GM19238 (cell line): ENCODE measurements around the gene ENTPD8.
"Not testable (repeated sequence)": the region's sequence is repeated elsewhere in the genome, so short reads cannot be mapped to it uniquely, and the experiment has no call there.

ENCODE experiments used
- DNase-seq: peaks from one replicate; pipeline ENCODE4 v3.0.0; 2011; ENCODE audit warnings: low spot score; ENCODE audit not compliant: insufficient read length

Gene ENTPD8

DNA sequence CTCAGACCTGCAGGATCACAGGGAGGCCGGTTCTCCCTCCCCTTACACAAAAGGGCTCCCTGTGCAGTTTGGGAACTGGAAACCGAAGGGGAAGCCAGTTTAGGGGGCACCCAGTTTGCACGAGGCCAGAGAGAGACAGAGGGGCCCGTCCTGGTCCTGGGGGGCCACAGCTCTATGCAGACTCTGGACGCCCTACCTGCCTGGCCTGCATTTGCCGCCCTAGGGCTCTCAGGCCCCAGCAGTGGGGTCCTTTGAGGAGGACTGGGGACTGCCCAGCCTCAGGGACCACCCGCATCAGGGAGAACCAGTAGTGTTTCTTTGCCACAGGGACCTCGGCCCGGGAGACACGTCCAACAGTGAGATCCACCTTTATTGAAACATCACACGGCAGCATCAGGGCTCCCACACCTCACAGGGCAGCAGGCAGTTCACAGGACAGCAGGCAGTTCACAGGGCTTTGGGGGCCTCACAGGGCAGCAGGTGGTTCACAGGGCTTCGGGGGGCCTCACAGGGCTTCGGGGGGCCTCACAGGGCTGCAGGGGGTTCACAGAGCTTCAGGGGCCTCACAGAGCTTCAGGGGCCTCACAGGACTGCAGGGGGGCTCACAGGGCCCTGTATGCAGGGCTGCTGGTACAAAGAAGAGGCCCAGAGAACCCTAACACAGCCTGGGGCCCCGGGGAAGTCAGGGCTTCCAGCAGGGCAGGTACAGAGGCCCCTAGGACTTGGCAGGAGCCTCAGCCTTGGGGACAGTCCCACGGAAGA, 18.6 kb upstream of the ENTPD8 start:
- no peak for DNase-seq

DNA sequence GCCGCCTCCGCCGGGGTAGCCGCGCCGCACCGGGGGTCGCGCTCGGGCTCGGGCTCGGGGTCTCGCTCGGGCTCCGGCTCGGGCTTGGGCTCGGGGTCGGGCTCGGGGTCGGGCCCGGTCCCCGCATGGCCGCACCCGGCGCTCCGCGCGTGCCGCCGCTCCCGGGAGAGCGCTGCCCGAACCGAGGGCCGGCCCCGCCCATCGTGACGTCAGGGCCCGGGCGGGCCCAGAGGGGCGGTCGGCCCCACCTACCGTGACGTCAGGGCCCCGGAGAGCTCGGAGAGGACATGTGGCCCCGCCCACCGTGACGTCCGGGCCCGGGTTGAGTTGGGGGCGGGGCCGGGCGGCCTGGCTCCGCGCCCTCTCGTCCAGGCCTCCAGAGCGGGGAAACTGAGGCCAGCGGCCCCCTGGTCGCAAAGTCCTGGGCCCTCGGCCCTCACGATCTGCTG, 18.0 kb upstream of the ENTPD8 start, which contains the start of gene NSMF:
NSMF (minus strand) TSS at position 183 of the 449 bp plus-strand sequence. CDS start 232 bp downstream, outside the sequence.
- peak; percentile 100 for DNase-seq

DNA sequence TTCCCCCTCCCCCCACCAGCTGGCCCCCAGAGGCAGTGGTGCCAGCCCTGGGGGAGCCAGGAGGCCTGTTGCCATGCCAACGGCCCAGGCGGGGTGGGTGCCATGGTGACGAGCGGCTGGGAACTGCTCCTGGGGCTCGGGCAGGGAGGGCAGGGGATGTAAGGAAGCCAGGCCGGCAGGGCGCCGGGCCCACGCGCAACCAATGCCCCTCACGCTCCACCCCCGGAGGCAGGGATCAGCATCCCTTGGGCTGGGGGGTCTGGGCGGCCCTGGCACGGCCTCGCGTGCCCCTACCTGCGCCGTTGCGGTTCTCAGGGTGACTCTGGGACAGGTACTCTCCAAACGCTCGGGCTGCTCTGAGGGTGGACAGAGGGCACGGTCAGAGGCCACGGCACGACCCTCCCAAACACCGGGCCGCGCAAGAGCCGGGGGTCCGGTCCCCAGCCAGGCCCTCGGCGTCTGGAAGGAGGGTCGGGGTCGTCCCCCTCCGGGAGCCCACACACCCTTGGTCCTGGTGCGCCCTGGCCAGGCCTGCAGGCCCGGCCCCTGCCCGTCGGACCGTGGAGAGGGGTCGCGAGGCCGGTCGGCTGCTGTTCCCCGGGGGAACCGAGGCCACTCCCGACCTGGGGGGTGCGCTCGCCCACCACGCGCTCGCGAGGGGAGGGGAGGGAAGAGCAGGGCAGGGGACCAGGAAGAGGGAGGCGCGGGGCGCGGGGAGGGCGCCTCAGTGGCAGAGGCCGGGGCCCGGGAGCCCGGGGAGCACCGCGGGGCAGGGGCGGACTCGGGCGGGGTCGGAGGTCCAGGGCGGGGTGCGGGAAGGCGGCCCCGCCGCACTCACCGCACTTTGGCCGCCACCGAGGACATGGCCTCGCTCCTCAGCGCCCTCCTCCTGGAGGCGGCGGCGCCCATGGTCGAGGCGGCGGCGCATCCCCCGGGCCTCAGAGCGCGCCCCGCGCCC, 17.3 kb upstream of the ENTPD8 start:
- DNase-seq = no peak

DNA sequence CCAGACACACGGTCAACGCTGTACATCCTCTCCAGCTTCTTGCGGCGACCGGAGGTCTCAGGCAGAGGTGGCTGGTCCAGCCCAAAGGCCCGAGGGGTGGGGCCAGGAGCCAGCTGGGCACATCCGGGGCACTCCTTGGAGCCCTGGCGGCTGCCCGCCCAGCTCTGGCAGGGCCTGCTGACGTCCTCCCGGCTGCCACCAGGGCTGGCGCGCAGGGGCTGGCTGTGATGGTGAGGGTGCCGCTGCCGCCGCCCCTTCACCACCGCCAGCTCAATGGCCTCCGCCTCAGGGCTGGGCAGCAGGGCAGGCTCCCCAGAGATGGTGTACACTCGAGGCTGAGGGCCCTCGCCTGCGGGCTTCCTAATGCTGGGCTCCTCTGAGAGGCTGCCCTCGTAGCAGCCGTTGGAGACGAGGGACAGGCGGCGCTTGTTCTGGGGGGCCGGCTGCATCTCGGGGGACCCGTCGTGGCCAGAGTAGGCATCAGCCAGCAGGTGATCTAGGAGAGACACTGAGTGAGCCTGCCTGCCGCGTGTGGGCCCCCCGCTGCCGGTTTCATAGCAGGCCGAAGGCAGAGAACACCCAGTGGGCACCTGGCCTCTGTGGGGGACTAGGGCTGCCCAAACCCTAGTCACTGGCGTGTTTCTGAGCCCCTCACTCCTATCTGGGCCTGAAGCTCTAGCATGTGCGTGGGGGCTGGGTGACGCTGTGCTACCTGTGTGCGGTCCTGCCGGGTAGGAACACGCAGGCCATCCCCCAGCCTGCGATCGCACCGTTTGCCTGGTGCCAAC, 16.4 kb upstream of the ENTPD8 start:
- no peak for DNase-seq

- no peak for DNase-seq
Observed at GRCh38 chr9:137456864-137457405, 15.8 kb upstream of the ENTPD8 start.

- DNase-seq = no peak
Observed at GRCh38 chr9:137456061-137456863, 15.1 kb upstream of the ENTPD8 start.

GRCh38 chr9:137455359-137455991, 14.3 kb upstream of the ENTPD8 start:
- DNase-seq = no peak

DNA sequence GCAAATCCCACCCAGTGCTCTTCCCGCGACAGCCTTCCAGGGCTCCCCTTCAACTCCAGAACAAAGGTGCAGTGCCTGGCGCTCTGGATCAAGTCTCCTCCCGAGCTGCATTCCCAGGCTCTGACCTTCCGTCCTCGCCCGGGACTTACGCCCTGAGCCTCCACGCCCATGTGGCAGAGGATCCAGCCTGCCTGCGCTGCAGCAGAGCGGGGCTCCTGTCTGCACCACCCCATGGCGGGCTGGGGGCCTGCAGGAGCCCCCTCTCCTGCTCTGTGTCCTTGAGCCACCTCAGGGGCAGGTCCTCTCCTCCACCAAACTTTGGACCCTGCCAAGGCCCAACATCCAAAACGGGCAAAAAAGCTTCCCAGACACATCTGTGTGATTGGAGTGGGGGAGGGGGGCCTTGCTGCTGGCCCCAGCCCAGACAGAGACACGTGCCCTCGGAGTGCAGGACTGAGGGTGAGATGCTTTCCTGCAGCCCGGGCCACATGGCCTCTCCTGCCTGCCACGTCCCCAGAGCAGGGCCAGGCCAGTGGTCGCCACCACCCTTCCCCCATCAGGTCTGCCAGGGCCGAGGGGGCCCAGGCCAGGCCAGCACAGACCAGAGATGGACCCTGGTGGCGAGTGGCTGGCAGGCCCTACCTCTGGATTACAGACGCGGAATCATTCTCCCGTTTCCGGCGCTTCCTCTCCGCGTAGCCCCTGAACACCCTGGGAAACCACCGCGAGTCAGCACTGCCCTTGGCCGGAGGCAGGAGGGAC, 13.6 kb upstream of the ENTPD8 start:
- DNase-seq = no peak

GRCh38 chr9:137454145-137454596, 13.0 kb upstream of the ENTPD8 start:
- DNase-seq = peak; percentile 52

DNA sequence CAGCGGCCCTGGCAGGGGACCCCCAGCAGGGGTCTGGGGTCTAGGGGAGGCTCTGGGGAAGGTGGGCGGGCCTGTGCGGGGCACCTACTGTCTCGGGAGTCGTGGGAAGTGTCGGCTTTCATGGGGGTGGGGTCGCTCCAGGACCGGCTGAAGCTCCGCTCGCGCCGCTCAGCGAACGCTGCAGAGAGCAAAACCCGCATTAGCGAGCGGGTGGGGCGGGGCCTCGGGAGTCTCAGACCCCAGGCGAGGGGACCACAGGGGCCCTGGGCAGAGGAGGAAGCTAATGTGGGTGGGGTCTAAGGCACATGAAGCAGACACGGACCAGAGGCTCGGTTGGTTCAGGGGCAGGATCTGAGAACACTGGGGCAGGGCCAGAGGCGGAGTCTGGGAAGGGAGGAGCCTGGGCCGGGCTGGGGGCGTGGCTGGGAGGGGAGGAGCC, 12.5 kb upstream of the ENTPD8 start:
- peak; percentile 84 for DNase-seq

DNA sequence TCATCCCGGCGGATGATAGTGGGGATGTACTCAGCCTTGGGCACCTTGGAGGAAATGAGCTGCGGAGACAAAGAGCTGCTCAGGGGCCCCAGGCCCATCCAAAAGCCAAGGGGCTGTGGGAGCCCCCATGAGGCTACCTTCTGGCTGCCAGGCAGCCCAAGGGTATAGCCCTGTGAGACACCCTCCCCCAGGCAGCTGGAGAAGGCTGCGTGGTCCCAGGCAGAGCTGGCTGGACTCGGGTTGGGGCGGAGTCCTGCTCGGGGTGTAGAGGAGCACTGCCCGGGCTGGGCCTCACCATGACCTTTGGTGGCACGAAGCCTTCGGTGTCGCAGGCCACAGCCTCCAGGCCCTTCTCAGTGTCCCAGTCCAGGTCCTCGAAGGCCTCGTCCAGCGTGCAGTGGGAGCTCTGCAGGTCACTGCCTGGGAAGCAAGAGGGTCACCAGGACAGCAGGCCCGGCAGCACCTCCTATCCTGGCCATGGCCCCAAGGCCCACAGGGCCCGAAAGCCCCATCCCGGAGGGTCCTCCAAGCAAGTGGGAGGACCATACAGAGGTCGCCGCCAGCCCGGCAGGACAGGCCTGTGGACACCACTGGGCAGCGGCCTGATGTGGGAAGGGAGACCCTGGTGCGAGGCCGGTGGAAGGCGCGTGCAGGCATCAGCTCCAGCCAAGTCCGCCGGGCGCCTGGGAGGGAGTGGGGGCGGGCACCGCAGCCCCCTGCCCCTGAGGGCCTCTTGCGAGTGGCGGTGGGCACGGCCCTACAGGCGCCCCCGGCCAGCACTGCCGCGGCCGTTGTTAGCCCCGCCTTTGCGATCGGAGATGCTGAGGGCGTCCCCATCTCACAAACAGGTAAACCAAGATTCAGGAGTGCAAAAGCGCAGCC, 11.8 kb upstream of the ENTPD8 start:
- DNase-seq = no peak

DNA sequence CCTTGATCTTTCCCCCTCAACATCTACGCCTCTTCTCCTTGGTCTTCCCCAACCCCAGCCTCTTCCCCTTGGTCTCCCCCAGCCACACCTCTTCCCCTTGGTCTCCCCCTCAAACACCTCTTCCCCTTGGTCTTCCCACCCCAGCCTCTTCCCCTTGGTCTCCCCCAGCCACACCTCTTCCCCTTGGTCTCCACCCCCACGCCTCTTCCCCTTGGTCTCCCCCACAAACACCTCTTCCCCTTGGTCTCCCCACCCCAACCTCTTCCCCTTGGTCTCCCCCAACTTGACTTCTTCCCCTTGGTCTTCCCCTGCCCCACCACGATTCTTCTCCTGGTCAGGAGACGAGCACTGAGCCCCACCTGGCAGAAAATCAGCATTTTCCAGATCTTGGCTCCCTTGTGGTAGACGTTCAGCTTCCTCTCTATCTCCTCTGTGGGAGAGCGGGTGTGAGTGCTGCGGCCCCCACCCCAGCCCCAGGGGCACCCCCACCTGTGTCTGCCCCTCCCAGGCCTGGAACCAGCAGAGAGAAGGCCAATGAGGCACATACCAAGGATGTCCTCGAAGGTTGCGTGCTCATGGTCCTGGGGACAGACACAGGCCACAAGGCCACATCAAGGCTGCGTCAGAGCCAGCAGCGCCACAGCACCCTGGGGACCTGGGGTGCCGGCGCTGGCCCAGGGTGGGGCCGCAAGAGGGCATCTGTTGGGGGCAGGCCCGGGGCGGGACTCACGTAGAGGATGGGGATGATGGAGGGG, 11.0 kb upstream of the ENTPD8 start:
- no peak for DNase-seq

GRCh38 chr9:137451264-137452005, 10.3 kb upstream of the ENTPD8 start:
- not testable (repeated sequence) for DNase-seq

DNA sequence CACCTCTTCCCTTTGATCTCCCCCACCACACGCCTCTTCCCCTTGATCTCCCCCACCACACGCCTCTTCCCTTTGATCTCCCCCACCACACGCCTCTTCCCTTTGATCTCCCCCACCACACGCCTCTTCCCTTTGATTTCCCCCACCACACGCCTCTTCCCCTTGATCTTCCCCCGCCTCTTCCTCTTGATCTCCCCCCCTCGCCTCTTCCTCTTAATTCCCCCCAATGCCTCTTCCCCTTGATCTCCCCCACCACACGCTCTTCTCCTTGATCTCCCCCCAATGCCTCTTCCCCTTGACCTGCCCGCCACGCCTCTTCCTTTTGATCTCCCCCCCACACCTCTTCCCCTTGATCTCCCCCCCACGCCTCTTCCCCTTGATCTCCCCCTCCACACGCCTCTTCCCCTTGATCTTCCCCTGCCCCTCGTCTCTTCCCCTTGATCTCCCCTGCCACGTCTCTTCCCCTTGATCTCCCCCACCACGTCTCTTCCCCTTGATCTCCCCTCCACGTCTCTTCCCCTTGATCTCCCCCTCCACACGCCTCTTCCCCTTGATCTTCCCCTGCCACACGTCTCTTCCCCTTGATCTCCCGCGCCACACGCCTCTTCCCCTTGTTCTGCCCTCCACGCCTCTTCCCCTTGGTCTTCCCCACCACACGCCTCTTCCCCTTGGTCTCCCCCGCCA, 9.5 kb upstream of the ENTPD8 start:
- DNase-seq = not testable (repeated sequence)

GRCh38 chr9:137449931-137450538, 8.9 kb upstream of the ENTPD8 start:
- no peak for DNase-seq
